KOPT-K1 (cell line): ENCODE measurements around the gene PNMA8A.

Source experiments
- H3K27ac ChIP-seq: fragments of 200-600 bp; sonication (generic); 2 replicates; pipeline ENCODE4 v1.5.1; 2016; ENCODE audit warnings: antibody characterized with exemption, mild to moderate bottlenecking, low read depth, low read length; ENCODE audit not compliant: poor library complexity, severe bottlenecking
- H3K36me3 ChIP-seq: fragments of 200-600 bp; sonication (generic); 2 replicates; pipeline ENCODE4 v1.5.1; 2017; ENCODE audit warnings: antibody characterized with exemption, mild to moderate bottlenecking, low read length, moderate library complexity; ENCODE audit not compliant: insufficient read depth
- H3K9me3 ChIP-seq: fragments of 200-600 bp; sonication (generic); 2 replicates; pipeline ENCODE4 v1.5.1; 2017; ENCODE audit warnings: antibody characterized with exemption, low read length, mild to moderate bottlenecking; ENCODE audit not compliant: insufficient read depth, poor library complexity, severe bottlenecking

PNMA8A gene

DNA sequence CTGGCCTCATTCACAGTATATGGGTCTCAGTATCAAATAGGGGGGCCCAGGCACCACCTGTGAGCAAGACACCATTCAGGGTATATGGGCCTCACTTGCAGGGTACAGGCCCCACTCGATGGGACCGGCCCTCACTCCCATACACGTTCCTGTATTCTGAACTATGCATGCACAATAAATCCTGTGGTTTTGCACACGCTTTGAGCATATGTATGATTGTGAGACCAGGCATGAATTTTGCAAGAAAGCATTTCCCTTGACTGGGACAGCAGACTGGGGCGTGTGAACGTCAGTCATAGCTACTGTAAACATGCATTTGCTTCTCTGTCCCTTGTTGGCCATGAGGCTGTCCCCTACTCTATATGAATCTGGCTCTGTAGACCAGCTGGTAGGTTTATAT, 24.9 kb upstream of the PNMA8A start:
- Histone ChIP-seq H3K36me3 (no peaks in the 10 kb centered on the region), H3K27ac (no peak overlapping the region), H3K9me3 (no peaks in the 10 kb centered on the region)

DNA sequence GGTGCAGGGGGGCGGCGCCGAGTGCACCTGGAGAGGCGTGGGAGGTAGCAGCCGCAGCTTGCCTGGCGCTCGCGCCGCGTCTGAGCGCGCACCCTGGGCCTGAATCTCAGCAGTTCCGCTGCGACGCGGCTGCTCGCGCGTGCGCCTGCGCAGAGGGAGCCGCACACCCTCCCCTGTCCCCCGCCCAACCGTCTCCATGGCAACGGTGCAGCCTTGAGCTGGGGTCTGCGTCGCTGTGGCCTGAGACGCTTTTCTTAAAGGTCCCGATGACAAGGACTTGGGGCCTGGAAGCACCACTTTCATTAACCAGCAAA, 24.4 kb upstream of the PNMA8A start, which contains the start of gene PNMA8B:
Gene PNMA8B (minus strand): TSS at position 82 of the 314 bp plus-strand sequence. CDS start 402 bp downstream, outside the sequence.
- Histone ChIP-seq H3K9me3 (no peaks in the 10 kb centered on the region), H3K36me3 (no peaks in the 10 kb centered on the region), H3K27ac (no peak within 1 kb of the TSS)

DNA sequence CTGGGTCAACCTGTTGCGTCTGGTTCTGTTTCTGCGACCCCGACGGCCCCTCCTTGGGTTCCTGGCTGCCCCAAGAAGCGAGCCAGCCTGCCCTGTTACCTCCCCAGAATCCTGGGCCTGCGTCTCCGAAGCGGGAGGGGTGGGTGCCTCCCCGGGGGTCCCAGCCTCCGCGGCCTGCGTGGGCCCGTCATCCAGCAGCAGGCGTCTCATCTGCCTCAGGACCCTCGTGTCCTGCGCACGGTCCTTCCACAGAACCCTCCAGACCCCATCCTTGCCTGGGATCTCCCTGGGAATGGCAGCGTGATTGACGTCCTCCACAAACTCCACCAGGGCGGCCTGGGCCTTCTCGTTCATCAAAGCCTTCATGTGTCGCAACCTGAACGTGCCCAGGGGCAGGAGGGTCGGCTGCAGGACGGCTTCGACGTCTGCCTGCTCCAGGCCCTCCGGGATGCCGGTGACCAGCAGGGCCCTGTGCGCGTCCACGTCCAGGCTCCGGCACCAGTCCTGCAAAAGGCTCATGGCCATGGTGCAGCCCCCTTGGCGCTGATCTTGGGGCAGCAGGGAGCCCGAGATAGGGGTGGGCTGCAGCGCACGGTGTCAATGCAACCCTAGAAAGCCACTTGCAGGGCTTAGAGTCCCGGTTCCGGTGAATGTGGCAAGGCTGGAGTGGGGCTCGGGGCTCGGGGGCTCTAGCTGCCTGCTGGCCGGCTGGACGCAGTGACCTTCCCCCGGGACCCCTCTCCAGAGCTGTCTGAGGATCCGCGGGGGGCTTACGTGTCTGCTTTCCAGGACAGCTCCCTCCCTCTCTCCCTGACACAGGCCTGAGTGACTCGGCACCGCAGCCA, 23.8 kb upstream of the PNMA8A start:
- H3K27ac ChIP-seq: no peak overlapping the region
- no peaks in the 10 kb centered on the region for H3K36me3 ChIP-seq
- no peaks in the 10 kb centered on the region for H3K9me3 ChIP-seq

DNA sequence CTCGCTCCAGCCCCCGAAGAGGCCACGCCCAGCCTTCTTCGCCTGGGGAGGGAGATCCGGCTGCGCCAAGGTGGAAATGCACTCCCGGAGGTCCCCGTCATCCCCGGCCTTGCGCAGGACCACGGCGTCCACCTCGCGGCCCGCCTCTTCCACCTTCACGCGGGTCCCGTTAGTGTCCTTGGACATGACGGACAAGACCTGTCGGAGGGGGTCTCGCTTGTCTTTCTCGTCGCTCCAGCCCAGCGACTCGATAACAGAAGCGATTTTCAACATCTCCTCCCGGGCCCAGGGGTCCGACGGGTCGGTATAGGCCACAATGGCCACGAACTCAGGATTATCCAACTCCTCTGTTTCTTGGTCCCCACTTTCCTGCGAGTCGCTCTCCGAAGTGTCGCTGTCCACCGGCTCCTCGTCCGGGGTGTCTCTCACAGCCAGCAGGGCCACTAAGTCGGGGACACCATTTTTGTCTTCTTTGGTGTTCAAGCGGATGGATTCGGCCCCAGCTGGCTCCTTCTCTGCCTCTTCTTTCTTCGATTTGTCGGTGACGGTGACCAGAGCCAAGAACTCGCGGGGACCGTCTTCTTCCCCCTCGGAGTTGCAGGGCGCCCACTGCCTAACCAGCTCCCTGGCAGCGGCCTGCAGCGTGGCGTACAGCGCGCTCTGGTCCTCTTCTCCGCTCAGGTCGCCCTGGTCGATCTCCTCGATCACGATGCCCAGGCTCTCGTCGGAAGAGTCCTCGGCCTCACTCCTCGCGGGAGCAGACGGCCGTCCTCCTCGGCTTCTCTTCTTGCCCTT, 23.0 kb upstream of the PNMA8A start:
- H3K27ac ChIP-seq: no peak overlapping the region
- no peaks in the 10 kb centered on the region for H3K9me3 ChIP-seq
- H3K36me3 ChIP-seq: no peaks in the 10 kb centered on the region

DNA sequence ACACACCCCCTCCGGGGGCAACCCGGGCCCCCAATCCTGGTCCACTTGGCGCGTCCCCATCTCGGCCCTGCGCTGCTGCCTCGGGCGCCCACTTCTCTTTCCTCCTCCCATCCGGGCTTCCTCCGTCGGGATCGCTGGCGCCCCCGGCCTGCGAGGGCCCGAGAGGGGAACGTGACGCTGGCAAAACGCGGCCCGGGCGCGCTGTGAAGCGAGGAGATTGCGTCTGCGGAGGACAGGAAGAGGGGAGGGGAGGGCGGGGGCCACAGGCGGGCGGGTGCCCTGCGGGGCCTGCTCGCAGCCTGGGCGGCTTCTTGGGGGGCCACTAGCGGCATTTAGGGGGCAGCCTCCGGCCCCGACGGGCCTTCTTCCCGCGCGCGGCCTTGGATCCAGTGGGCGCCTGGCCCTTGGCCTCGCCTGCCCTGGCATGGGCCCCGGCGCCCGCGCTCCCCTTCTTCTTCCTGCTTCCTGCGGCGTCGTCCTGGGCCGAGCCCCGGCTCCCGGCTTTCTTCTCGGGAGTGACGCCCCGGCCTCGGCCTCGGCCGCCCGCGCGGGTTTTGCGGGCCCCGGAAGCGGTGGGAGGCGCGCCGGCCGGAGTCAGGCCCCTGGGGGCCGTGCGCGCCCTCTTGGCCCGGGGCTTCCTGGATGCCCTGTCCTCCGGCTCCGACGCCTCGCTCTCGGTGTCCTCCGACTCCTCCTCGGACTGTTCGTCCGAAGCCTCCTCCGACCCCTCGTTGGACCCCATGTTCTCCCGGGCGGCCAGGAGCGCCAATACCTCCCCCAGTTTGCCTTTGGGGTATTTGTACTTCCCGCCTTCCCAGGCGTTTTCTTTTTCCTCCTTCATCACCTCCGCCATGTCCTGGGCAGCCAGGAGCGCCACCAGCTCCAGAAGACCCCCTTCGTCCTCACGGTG, 22.1 kb upstream of the PNMA8A start:
- H3K27ac ChIP-seq: no peak overlapping the region

DNA sequence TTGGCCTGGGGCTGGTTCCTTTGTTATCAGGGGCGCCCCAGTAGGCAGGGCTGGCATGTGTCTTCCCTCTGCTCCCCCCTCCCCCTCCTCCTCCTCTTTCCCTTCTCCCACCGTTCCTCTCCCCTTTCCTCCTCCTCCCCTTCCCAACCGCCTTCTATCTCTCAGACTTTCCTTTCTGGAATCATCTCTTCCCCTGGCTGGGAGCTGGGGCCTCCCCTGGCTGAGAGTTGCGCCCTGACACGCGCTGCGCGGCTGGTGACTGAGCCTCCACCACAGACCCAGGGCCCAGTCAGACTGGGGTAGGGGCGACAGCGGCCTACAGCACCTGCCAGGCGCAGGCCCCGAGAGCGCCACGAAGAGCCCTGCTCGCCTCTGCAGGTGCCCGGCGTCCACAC, 21.5 kb upstream of the PNMA8A start:
- no peak overlapping the region for H3K27ac ChIP-seq
- no peaks in the 10 kb centered on the region for H3K36me3 ChIP-seq
- H3K9me3 ChIP-seq: no peaks in the 10 kb centered on the region

More for the DNA sequence above, 22.1 kb upstream of the PNMA8A start:
- no peaks in the 10 kb centered on the region for H3K9me3 ChIP-seq
- no peaks in the 10 kb centered on the region for H3K36me3 ChIP-seq

DNA sequence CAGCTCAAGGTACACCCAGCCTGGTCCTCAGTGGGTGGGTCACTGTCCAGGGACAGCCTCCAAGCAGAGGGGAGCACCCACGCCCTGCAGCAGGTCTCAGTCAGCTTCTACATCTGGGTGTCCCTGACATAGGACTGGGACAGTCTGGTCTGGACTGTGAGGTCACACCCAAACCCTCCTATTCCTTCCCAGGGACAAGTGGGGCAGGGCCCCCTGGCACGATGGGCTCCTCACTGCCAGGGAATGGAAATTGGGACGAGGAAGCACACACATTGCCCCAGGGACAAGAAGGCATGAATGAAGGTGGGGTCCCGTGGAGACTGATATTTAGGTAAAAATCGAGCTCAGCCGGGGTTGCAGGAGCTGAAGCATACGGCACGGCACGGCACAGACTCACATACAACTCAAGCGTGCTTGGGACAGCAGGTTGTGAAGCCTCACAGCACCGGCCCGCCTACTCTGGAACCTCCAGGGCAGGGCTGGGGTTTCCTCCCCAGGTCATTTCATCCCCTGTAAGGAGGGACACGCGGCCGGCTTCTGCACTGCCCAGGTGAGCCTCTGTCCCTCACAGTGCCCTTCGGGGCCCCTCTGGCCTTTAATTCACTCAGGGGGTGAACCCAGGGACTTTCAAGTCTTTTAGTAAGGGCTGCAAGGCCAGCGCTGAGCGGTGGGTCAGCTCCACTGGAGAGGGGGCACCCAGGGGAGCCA, 20.8 kb upstream of the PNMA8A start:
- Histone ChIP-seq H3K9me3 (no peaks in the 10 kb centered on the region), H3K27ac (no peak overlapping the region), H3K36me3 (no peaks in the 10 kb centered on the region)

DNA sequence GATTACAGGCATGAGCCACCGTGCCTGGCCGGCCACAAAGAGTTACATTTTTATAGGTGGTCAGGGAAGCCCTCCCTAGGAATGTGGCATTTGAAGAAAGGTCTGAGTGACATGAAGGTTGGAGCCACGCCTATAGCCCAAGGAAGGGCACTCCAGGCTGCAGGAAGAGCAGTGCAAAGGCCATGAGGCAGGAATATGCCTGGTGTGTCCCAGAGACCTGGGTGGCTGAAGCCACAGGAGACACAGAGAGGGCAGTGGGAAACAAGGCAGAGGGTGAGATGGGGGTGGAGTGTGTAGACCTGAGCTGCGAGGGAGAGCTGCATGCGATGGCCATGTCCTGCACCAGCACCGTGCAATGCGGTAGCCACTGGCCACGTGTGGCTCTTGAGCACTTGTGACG, 19.4 kb upstream of the PNMA8A start:
- no peaks in the 10 kb centered on the region for H3K36me3 ChIP-seq

DNA sequence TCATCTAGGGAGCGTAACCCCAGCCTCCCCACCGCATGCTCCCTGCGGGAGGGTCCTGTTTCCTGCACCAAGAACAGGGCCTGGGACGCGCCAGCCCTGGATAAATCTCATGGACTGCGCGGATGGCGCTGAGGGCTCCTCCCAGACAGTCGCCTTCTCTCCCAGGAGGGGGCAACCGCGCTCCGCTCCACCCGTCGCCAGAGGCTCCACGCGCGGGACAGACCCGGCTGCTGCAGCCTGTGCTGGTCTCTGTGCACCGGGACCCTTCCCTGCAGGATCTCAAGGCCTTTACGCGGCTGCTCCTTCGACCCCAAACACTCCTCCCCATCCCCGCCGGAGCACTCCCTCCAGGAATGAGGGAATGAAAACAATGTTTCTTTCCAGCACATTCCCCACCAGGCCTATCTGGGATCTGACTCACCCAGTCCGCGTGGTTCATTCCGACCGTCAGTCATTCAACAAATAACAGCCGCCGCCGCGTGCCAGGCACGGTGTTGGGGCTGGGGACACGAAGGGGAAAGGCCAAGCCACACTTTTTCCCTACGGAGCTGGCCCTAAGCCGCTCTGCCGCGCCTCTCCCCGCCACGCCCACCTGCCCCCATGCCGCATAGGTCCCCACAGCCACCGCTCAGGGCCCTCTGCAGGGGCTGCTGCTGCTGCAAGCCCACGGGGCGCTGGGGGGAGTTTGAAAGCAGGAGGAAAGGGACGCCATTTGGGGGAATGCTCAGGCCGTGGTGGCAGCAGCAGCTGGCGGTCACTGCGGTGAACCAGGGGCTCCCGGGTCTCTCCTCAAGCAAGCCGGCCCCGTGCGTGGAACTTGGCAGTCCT, 18.3 kb upstream of the PNMA8A start:
- no peaks in the 10 kb centered on the region for H3K36me3 ChIP-seq
- no peak overlapping the region for H3K27ac ChIP-seq
- H3K9me3 ChIP-seq: no peaks in the 10 kb centered on the region

More for the DNA sequence above, 19.4 kb upstream of the PNMA8A start:
- Histone ChIP-seq H3K9me3 (no peaks in the 10 kb centered on the region), H3K27ac (no peak overlapping the region)

DNA sequence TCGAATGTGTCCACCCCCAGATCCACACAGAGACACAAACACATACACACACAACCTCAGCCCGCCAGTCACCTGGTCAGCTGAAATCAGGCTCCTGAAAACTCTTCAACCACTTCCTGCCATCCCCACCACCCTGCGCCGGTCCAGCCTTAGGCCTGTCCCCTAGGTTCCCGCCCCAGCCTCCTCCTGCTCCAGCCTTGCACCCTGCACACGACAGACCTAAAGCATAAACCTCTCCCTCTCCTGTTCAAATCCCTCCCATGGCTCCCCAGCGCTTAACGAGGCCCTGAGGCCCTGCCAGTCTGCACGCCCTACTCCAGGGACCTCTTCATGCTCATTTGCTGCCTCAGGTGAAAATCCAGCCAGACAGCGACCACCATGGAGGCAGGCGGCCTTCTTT, 17.2 kb upstream of the PNMA8A start:
- no peaks in the 10 kb centered on the region for H3K9me3 ChIP-seq
- H3K36me3 ChIP-seq: no peaks in the 10 kb centered on the region
- no peak overlapping the region for H3K27ac ChIP-seq

DNA sequence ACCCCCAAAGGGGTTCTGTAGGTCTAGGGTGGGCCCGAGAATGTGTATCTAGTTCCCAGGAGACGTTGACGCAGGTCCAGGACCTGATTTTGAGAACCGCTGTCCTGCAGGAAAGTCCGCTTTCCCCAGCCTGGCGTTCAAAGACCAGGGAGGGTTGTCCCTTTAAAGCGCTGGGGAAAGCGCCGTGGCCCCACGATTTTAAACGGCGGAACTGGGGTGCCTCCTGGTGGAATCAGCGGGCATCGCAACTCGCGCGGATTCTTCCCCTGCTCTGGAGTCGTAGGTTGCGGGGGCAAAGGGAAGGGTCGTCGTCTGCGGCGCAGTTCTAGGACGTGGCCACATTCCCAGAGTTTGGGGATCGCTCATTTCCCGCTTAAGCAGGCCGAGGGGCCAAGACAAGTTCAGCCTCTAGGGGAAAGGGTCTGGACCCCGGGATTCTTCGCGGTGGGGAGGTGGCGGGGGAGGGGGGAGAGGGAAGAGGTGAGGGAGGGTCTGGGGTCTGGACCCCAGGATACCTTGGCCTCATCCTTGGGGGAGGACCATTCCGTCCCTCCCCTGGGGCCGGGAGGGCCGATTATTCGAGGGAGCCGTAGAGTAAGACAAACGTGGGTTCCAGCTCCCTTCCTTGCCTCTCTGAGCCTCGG, 16.6 kb upstream of the PNMA8A start:
- no peak overlapping the region for H3K27ac ChIP-seq
- no peaks in the 10 kb centered on the region for H3K36me3 ChIP-seq
- no peaks in the 10 kb centered on the region for H3K9me3 ChIP-seq

DNA sequence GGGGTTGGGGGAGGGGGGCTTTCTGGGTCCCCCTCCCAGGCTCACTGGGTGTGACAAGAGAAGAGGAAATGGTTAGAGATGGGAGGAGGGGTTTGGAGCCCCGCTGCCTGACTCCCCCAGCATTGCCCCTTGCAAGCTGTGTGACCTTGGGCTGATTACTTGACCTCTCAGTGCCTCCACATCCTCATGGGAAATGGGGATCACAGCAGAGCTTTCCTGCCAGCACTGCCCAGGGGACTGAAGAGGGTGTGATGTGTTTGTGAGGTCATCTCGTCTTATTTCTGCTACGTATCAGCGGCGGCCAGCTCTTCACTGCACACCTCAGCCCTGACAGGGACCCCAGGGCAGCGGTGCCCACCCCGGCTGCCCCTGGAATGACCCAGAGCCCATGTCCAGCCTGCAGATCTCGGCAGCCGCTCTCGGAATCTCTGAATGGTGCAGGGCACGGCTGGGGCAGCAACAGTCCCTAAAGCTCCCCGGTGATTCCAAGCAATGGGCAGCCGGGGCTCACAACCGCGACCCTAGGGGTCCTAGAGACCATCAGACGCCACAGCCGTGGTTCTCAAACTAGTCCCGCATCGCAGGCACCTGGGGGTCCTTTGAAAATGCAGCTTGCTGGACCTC, 15.9 kb upstream of the PNMA8A start:
- H3K9me3 ChIP-seq: no peaks in the 10 kb centered on the region
- no peak overlapping the region for H3K27ac ChIP-seq
- H3K36me3 ChIP-seq: no peaks in the 10 kb centered on the region

DNA sequence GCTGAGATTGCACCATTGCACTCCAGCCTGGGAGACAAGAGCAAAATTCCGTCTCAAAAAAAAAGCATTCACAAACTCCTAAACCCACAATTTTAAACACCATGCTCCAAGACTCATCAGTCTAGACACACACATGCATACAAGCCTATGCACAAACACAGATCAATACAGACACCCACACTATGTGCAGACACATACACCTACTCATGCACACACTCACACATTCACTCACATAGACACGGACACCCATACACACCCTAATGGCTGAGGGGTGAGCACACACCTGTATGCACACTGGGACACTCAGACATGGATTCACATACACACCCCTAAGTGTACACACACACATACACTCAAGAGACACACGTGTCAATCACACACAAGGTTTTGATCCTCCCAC, 15.0 kb upstream of the PNMA8A start:
- no peaks in the 10 kb centered on the region for H3K9me3 ChIP-seq
- H3K36me3 ChIP-seq: no peaks in the 10 kb centered on the region
- H3K27ac ChIP-seq: no peak overlapping the region
